GM23338 (cell line): Measurements from ENCODE around the gene ETV2. TPM values are rescaled to one million over a fixed set of nuclear protein-coding genes. Genes with fewer than 3 reads are reported as not detected.
A peak's percentile ranks its signal among the peaks of the same experiment; 100 is the strongest.

Source experiments
- ATAC-seq: fragments of 200-7000 bp; cut with Tn5 transposase; 3 replicates; pipeline ENCODE4 v1.9.1; 2020
- DNase-seq: peaks from one replicate; pipeline ENCODE4 v3.0.0-alpha.2; 2015; ENCODE audit warnings: low spot score
- H2AFZ ChIP-seq: fragments of 200-600 bp; sonication (generic); 2 replicates; pipeline ENCODE4 v1.8.0; 2016; ENCODE audit warnings: antibody characterized with exemption, mild to moderate bottlenecking, moderate library complexity
- H3F3A ChIP-seq: fragments of 200-600 bp; sonication (generic); replicated peaks from 2 replicates; pipeline ENCODE4 v1.8.0; 2017; ENCODE audit warnings: antibody characterized with exemption, mixed run types, low read depth
- H3K27ac ChIP-seq: fragments of 200-600 bp; sonication (generic); 2 replicates; pipeline ENCODE4 v1.6.1; 2016; ENCODE audit warnings: low read depth
- H3K27me3 ChIP-seq: fragments of 200-600 bp; sonication (generic); 2 replicates; pipeline ENCODE4 v1.8.0; 2016; ENCODE audit warnings: mild to moderate bottlenecking, mixed run types, moderate library complexity; ENCODE audit not compliant: insufficient read depth
- H3K36me3 ChIP-seq: fragments of 200-600 bp; sonication (generic); 2 replicates; pipeline ENCODE4 v1.8.0; 2016; ENCODE audit warnings: mild to moderate bottlenecking; ENCODE audit not compliant: insufficient read depth
- H3K4me1 ChIP-seq: fragments of 200-600 bp; sonication (generic); 2 replicates; pipeline ENCODE4 v1.8.0; 2016; ENCODE audit warnings: mild to moderate bottlenecking, moderate library complexity; ENCODE audit not compliant: insufficient read depth
- H3K4me2 ChIP-seq: fragments of 200-600 bp; sonication (generic); 2 replicates; pipeline ENCODE4 v1.7.1; 2017; ENCODE audit warnings: mixed run types
- H3K4me3 ChIP-seq: fragments of 200-600 bp; sonication (generic); 2 replicates; pipeline ENCODE4 v1.6.1; 2016; ENCODE audit warnings: mixed run types
- H3K79me2 ChIP-seq: fragments of 200-600 bp; sonication (generic); replicated peaks from 2 replicates; pipeline ENCODE4 v1.8.0; 2017; ENCODE audit warnings: mild to moderate bottlenecking; ENCODE audit not compliant: insufficient read depth
- H3K9me2 ChIP-seq: fragments of 200-600 bp; sonication (generic); 2 replicates; pipeline ENCODE4 v1.8.0; 2017; ENCODE audit not compliant: insufficient read depth
- H4K20me1 ChIP-seq: fragments of 200-600 bp; sonication (generic); replicated peaks from 2 replicates; pipeline ENCODE4 v1.8.0; 2017; ENCODE audit warnings: mild to moderate bottlenecking; ENCODE audit not compliant: insufficient read depth
- H3K27ac Mint-ChIP-seq: 2 replicates; pipeline ENCODE4 v1.8.0; 2020; ENCODE audit warnings: inconsistent platforms, mild to moderate bottlenecking, moderate library complexity, mixed read lengths
- H3K27me3 Mint-ChIP-seq: 3 replicates; pipeline ENCODE4 v1.8.0; 2022; ENCODE audit warnings: low read depth, mild to moderate bottlenecking, moderate library complexity, mixed read lengths, inconsistent platforms; ENCODE audit not compliant: insufficient read depth, poor library complexity
- H3K36me3 Mint-ChIP-seq: 3 replicates; pipeline ENCODE4 v1.8.0; 2021; ENCODE audit warnings: low read depth, mild to moderate bottlenecking, inconsistent platforms, moderate library complexity, mixed read lengths
- H3K4me1 Mint-ChIP-seq: 3 replicates; pipeline ENCODE4 v1.8.0; 2020; ENCODE audit warnings: mild to moderate bottlenecking, inconsistent platforms, mixed read lengths
- H3K4me3 Mint-ChIP-seq: 3 replicates; pipeline ENCODE4 v1.8.0; 2021; ENCODE audit warnings: moderate library complexity, mild to moderate bottlenecking, inconsistent platforms, mixed read lengths
- H3K9me3 Mint-ChIP-seq: 3 replicates; pipeline ENCODE4 v1.8.0; 2020; ENCODE audit warnings: moderate library complexity, mild to moderate bottlenecking, inconsistent platforms, mixed read lengths
- CREB1 ChIP-seq: fragments of 250-450 bp; sonication (Bioruptor Pico); IDR thresholded peaks from 2 replicates; pipeline ENCODE4 v1.5.0; 2020; ENCODE audit warnings: low read depth, mild to moderate bottlenecking, moderate library complexity
- EZH2phosphoT487 ChIP-seq: fragments of 200-600 bp; sonication (generic); IDR thresholded peaks from one replicate; pipeline ENCODE4 v1.8.1; 2018; ENCODE audit warnings: antibody characterized with exemption; ENCODE audit not compliant: unreplicated experiment
- JUNB ChIP-seq: IDR thresholded peaks from one replicate; pipeline ENCODE4 v1.6.1; 2016; ENCODE audit warnings: antibody characterized with exemption; ENCODE audit not compliant: unreplicated experiment
- NANOG ChIP-seq: IDR thresholded peaks from 2 replicates; pipeline ENCODE4 v1.6.1; 2016; ENCODE audit warnings: antibody characterized with exemption, borderline replicate concordance
- STAT1 ChIP-seq: IDR thresholded peaks from one replicate; pipeline ENCODE4 v1.6.1; 2016; ENCODE audit warnings: antibody characterized with exemption; ENCODE audit not compliant: unreplicated experiment
- ZNF331 ChIP-seq: fragments of 250-450 bp; sonication (Bioruptor Pico); IDR thresholded peaks from 2 replicates; pipeline ENCODE4 v1.5.0; 2020; ENCODE audit warnings: low read depth, mild to moderate bottlenecking, moderate library complexity
- polyA plus RNA-seq: library from polyadenylated mRNA; unstranded; fragments of >200 nt; fragmentation: Nextera tagmentation; extraction: Ambion mirVana; gene quantifications from 2 replicates; pipeline ENCODE4 v1.2.1, GENCODE V29; 2016
- total RNA-seq: library from RNA; depleted of rRNA; stranded (reverse); fragments of >200 nt; shearing (Covaris generic); gene quantifications from 2 replicates; pipeline ENCODE4 v1.2.3, GENCODE V29; 2014
- TF ChIP-seq, protein P1 (sequence below): IDR thresholded peaks from 2 replicates; pipeline ENCODE4 v1.6.1; 2016; ENCODE audit warnings: antibody characterized with exemption
- TF ChIP-seq, protein P2 (sequence below): IDR thresholded peaks from one replicate; pipeline ENCODE4 v1.6.1; 2018; ENCODE audit warnings: antibody characterized with exemption; ENCODE audit not compliant: unreplicated experiment
- TF ChIP-seq, protein P3 (sequence below), 2 experiments: fragments of 200-600 bp in 1 of 2; sonication (generic) in 1 of 2; conservative IDR thresholded peaks; 2 replicates each; pipeline versions ENCODE4 v1.5.1 to v1.6.1; 2016 to 2017; ENCODE audit warnings: antibody characterized with exemption in 2 of 2, low read depth in 2 of 2, mild to moderate bottlenecking in 2 of 2, moderate library complexity in 1 of 2

Gene ETV2
- total and polyA plus RNA-seq, 2 experiments from 2014 or later, result 0.87 to 1.5 TPM

DNA sequence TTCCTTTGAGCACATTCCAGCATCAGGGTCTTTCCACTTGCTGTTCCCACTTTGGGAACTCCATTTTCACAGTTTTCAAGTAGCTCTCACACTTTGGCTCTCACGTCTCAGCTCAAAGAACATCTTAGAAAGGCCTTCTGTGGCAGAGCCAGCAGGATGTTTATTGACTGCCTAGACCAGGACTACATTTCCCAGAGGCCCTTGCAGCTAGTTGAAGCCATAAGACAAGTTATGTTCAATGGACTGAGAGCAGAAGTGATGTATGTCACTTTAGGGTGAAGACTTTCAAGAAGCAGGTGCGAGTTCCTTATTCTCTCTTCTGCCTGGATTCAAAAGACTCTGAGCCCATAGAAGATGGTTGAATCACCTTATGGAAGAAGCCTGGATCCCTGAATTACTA is 33.3 kb upstream of the ETV2 start:
- DNase-seq (no peak), ATAC-seq (no peak)
- Mint-ChIP-seq H3K4me1 (0 out of 3 replicates have a peak, but pooled peaks cover 5% of the 10 kb centered on the region), H3K4me3 (no peak overlapping the region), H3K36me3 (peaks cover 7% of the 10 kb centered on the region; the same call in 2 of the 3 replicates), H3K27ac (no peak overlapping the region), H3K27me3 (peaks cover 13% of the 10 kb centered on the region), H3K9me3 (peaks cover 35% of the 10 kb centered on the region)
- no peaks in the 10 kb centered on the region for H3F3A ChIP-seq
- H2AFZ ChIP-seq, result no peak overlapping the region
- no peak for TF ChIP-seq NANOG
- TF ChIP-seq, protein P1, sequence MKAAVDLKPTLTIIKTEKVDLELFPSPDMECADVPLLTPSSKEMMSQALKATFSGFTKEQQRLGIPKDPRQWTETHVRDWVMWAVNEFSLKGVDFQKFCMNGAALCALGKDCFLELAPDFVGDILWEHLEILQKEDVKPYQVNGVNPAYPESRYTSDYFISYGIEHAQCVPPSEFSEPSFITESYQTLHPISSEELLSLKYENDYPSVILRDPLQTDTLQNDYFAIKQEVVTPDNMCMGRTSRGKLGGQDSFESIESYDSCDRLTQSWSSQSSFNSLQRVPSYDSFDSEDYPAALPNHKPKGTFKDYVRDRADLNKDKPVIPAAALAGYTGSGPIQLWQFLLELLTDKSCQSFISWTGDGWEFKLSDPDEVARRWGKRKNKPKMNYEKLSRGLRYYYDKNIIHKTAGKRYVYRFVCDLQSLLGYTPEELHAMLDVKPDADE, result no peak
- H3K4me1 ChIP-seq, result no peaks in the 10 kb centered on the region
- no peaks in the 10 kb centered on the region for H3K27me3 ChIP-seq
- no peaks in the 10 kb centered on the region; the same call in none of the 2 replicates for H3K36me3 ChIP-seq
- H3K27ac ChIP-seq, result no peak overlapping the region
- H3K4me2 ChIP-seq, result no peak overlapping the region
- no peaks in the 10 kb centered on the region for H4K20me1 ChIP-seq
- no peaks in the 10 kb centered on the region for H3K79me2 ChIP-seq
- no peaks in the 10 kb centered on the region for H3K9me2 ChIP-seq
- no peak overlapping the region for H3K4me3 ChIP-seq

DNA sequence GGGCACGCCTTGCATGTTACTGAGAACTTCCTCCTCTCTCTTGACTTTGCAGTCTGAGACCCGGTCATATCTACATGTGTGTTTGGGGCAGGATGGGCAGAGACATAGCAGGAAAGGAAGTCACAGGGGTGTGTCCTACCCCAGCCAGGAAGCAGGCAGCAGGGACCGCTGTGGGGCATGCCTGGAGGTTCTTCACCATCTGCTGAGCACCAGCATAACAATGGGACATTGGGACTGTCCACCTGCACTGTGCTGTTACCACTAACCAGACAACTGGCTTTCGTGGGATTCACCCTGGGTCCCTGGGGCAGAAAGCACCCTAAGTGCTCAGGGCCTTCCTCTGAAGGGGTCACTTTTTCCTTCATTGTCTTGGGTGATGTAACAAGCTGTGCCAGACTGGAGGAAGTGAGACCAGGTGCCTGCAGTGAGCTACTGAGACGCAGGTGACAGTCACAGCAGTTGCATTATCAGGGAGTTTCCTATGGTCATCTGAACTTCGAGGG is 31.6 kb upstream of the ETV2 start:
- no peak overlapping the region for H3K27ac Mint-ChIP-seq
- H3K79me2 ChIP-seq, result no peaks in the 10 kb centered on the region
- H3K9me2 ChIP-seq, result no peaks in the 10 kb centered on the region
- H3K9me3 Mint-ChIP-seq, result peaks cover 33% of the 10 kb centered on the region
- H3K4me1 ChIP-seq, result no peaks in the 10 kb centered on the region
- H3K4me3 ChIP-seq, result no peak overlapping the region
- no peak for ATAC-seq
- 0 out of 3 replicates have a peak, but pooled peaks cover under 1% of the 10 kb centered on the region for H3K4me1 Mint-ChIP-seq
- H3K36me3 Mint-ChIP-seq, result peaks cover 12% of the 10 kb centered on the region
- H3K27ac ChIP-seq, result no peak overlapping the region
- no peak for TF ChIP-seq ZNF331 (CRISPR knock-in tag)
- H2AFZ ChIP-seq, result no peak overlapping the region
- H3K4me3 Mint-ChIP-seq, result no peak overlapping the region
- no peaks in the 10 kb centered on the region for H3F3A ChIP-seq
- DNase-seq, result no peak
- H4K20me1 ChIP-seq, result no peaks in the 10 kb centered on the region
- H3K27me3 ChIP-seq, result no peaks in the 10 kb centered on the region
- peaks cover 15% of the 10 kb centered on the region for H3K27me3 Mint-ChIP-seq
- H3K4me2 ChIP-seq, result no peak overlapping the region
- no peaks in the 10 kb centered on the region; the same call in none of the 2 replicates for H3K36me3 ChIP-seq

DNA sequence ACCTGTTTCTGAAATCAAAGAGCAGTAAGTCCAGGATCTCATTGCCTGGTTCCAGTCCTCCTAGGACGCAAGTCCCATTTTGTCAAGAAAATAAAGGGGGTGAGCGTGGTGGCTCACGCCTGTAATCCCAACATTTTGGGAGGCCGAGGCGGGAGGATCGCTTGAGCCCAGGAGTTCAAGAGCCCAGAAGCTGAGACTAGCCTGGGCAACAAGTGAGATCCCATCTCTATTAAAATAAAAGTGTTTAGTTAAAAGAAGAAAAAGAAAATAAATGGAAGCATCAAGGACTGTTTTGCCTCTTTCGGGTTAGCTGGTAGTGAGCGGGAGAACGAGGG is 29.4 kb upstream of the ETV2 start:
- peak overlapping the region; percentile 95 for H3K4me3 ChIP-seq
- no peaks in the 10 kb centered on the region for H3F3A ChIP-seq
- H4K20me1 ChIP-seq, result no peaks in the 10 kb centered on the region
- no peaks in the 10 kb centered on the region for H3K27me3 ChIP-seq
- Mint-ChIP-seq H3K27me3 (peaks cover 15% of the 10 kb centered on the region), H3K9me3 (peaks cover 18% of the 10 kb centered on the region), H3K4me3 (peak overlapping the region; percentile 82), H3K4me1 (no peaks in the 10 kb centered on the region), H3K36me3 (peaks cover 21% of the 10 kb centered on the region), H3K27ac (no peak overlapping the region; the same call in 1 of the 2 replicates)
- no peaks in the 10 kb centered on the region for H3K79me2 ChIP-seq
- no peaks in the 10 kb centered on the region for H3K9me2 ChIP-seq
- H3K4me2 ChIP-seq, result peak overlapping the region; percentile 75
- ATAC-seq (no peak), DNase-seq (no peak)
- peak overlapping the region; percentile 61; the same call in 1 of the 2 replicates for H2AFZ ChIP-seq
- H3K4me1 ChIP-seq, result no peaks in the 10 kb centered on the region
- H3K36me3 ChIP-seq, result no peaks in the 10 kb centered on the region; the same call in 1 of the 2 replicates
- H3K27ac ChIP-seq, result no peak overlapping the region
- TF ChIP-seq, protein P2, sequence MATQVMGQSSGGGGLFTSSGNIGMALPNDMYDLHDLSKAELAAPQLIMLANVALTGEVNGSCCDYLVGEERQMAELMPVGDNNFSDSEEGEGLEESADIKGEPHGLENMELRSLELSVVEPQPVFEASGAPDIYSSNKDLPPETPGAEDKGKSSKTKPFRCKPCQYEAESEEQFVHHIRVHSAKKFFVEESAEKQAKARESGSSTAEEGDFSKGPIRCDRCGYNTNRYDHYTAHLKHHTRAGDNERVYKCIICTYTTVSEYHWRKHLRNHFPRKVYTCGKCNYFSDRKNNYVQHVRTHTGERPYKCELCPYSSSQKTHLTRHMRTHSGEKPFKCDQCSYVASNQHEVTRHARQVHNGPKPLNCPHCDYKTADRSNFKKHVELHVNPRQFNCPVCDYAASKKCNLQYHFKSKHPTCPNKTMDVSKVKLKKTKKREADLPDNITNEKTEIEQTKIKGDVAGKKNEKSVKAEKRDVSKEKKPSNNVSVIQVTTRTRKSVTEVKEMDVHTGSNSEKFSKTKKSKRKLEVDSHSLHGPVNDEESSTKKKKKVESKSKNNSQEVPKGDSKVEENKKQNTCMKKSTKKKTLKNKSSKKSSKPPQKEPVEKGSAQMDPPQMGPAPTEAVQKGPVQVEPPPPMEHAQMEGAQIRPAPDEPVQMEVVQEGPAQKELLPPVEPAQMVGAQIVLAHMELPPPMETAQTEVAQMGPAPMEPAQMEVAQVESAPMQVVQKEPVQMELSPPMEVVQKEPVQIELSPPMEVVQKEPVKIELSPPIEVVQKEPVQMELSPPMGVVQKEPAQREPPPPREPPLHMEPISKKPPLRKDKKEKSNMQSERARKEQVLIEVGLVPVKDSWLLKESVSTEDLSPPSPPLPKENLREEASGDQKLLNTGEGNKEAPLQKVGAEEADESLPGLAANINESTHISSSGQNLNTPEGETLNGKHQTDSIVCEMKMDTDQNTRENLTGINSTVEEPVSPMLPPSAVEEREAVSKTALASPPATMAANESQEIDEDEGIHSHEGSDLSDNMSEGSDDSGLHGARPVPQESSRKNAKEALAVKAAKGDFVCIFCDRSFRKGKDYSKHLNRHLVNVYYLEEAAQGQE, result no peak
- no peak for TF ChIP-seq STAT1
- TF ChIP-seq JUNB, result no peak
- TF ChIP-seq EZH2phosphoT487, result no peak
- no peak for TF ChIP-seq NANOG
- TF ChIP-seq, protein P1, result no peak
- TF ChIP-seq, protein P3, sequence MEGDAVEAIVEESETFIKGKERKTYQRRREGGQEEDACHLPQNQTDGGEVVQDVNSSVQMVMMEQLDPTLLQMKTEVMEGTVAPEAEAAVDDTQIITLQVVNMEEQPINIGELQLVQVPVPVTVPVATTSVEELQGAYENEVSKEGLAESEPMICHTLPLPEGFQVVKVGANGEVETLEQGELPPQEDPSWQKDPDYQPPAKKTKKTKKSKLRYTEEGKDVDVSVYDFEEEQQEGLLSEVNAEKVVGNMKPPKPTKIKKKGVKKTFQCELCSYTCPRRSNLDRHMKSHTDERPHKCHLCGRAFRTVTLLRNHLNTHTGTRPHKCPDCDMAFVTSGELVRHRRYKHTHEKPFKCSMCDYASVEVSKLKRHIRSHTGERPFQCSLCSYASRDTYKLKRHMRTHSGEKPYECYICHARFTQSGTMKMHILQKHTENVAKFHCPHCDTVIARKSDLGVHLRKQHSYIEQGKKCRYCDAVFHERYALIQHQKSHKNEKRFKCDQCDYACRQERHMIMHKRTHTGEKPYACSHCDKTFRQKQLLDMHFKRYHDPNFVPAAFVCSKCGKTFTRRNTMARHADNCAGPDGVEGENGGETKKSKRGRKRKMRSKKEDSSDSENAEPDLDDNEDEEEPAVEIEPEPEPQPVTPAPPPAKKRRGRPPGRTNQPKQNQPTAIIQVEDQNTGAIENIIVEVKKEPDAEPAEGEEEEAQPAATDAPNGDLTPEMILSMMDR (conservative IDR thresholded peaks at IDR 0.05; ENCODE audit: low read depth in 2 of 2), result no peak
- TF ChIP-seq ZNF331 (CRISPR knock-in tag), result no peak
- TF ChIP-seq CREB1 (CRISPR knock-in tag), result no peak
